Measurements from ENCODE around the gene CAP1. TPM values are rescaled to one million over a fixed set of nuclear protein-coding genes. Genes with fewer than 3 reads are reported as not detected.

Gene CAP1
- total and polyA plus RNA-seq, 10 of the 15 experiments (the other 5 are each of a cell fraction or from before 2014, with no cell fraction given): 360 to 500 (median 431) TPM

DNA sequence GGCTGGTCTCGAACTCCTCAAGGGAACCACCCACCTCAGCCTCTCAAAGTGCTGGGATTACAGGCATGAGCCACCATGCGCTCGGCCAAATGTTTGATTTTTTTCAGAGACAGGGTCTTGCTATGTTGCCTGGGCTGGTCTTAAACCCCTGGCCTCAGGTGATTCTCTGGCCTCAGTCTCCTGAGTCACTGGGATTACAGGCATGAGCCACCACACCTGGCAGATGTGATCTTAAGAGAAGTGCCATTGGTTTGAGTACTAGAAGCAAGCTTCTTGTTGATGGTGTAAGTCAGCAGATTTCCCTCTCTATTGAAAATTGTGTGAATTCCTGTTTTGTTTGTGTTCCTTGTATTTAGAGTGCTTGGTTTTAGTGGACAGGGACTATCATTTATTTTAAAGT lies 5.2 kb downstream of the CAP1 start:
- Histone ChIP-seq H3K79me2 (ENCODE audit: control insufficient read depth, insufficient read depth, low read length) (peaks cover 96% of the 10 kb centered on the region), H3K4me2 (ENCODE audit: control insufficient read depth, insufficient read depth) (peak overlapping the region; percentile 40; the same call in 1 of the 2 replicates), H3K27me3 (replicated peaks in 1 of 2; ENCODE audit: control insufficient read depth in 2 of 2, insufficient read depth in 2 of 2, low read length in 1 of 2) (no peaks in the 10 kb centered on the region), H2AFZ (ENCODE audit: control insufficient read depth, low read depth, low read length) (no peak overlapping the region), H4K20me1 (ENCODE audit: control insufficient read depth, insufficient read depth) (peaks cover 4% of the 10 kb centered on the region), H3K9me3 (replicated peaks; ENCODE audit: control insufficient read depth, insufficient read depth, low read length) (no peaks in the 10 kb centered on the region), H3K9ac (ENCODE audit: control insufficient read depth, insufficient read depth, low read length) (no peak overlapping the region), H3K4me3 (peak overlapping the region; percentile 41; the same call in 1 of the 2 replicates), H3K27ac (ENCODE audit: control insufficient read depth, insufficient read depth) (no peak overlapping the region), H3K36me3 (ENCODE audit: control insufficient read depth in 2 of 2, insufficient read depth in 2 of 2, low read length in 1 of 2) (peaks cover 0 to 28% of the 10 kb centered on the region in 2 experiments; a peak in 2 of 4 replicates), H3K4me1 (ENCODE audit: control insufficient read depth, insufficient read depth, low read length) (peaks cover 30% of the 10 kb centered on the region)
- SMC1A ChIA-PET (ENCODE audit: uncharacterized antibody, unreplicated experiment): interaction anchor here (1.1 to 1.4 kb wide), 4 partner anchors 13 to 107 kb away, joined by 3 to 5 read pairs (median 4); no protein-coding TSS in a partner anchor
- POLR2A ChIA-PET: interaction anchor here (0.5 to 2.3 kb wide), 3 partner anchors 8 to 107 kb away, joined by 3 to 7 read pairs (median 5); no protein-coding TSS in a partner anchor
- RAD21 ChIA-PET (ENCODE audit: unreplicated experiment): no interaction called here
- DNase-seq (ENCODE audit: low read depth, low spot score) (no peak), FAIRE-seq (no peak), ATAC-seq (no peak)
- in situ Hi-C loops (cut with MboI): no loop called here
- CTCF ChIA-PET: interaction anchor here (0.6 to 2.7 kb wide), 3 partner anchors 11 to 44 kb away, joined by 3 to 9 read pairs (median 3); no protein-coding TSS in a partner anchor
- intact Hi-C loops (cut with micrococcal nuclease; ENCODE audit: unreplicated experiment): no loop called here
- BruUV-seq (replicated peaks): no TSS peak
- WGBS (ENCODE audit: insufficient coverage, insufficient replicate concordance, low lambda C conversion rate, missing lambda C conversion rate): 100% methylated on average over 3 of the region's 3 CpGs
- TF ChIP-seq HDAC6 (IDR thresholded peaks at IDR 0.05; ENCODE audit: unreplicated experiment) (no peak), IRF4 (IDR thresholded peaks at IDR 0.05; ENCODE audit: low read depth, low read length) (no peak), TCF3 (IDR thresholded peaks at IDR 0.05; ENCODE audit: borderline replicate concordance, insufficient read depth, low read depth, low read length) (no peak), PAX5 (IDR thresholded peaks at IDR 0.05; ENCODE audit: borderline replicate concordance, low read depth, low read length) (no peak), GABPA (IDR thresholded peaks at IDR 0.05; ENCODE audit: low read depth) (no peak), RFX5 (IDR thresholded peaks at IDR 0.05; ENCODE audit: low read depth, low read length) (no peak)
- TF ChIP-seq, protein P1, sequence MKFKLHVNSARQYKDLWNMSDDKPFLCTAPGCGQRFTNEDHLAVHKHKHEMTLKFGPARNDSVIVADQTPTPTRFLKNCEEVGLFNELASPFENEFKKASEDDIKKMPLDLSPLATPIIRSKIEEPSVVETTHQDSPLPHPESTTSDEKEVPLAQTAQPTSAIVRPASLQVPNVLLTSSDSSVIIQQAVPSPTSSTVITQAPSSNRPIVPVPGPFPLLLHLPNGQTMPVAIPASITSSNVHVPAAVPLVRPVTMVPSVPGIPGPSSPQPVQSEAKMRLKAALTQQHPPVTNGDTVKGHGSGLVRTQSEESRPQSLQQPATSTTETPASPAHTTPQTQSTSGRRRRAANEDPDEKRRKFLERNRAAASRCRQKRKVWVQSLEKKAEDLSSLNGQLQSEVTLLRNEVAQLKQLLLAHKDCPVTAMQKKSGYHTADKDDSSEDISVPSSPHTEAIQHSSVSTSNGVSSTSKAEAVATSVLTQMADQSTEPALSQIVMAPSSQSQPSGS (IDR thresholded peaks at IDR 0.05; ENCODE audit: low read length): no peak
